HUES64 (cell line): ENCODE measurements around the gene KLF6.

Source experiments
- H3K27ac ChIP-seq: 2 replicates; pipeline ENCODE4 v1.7.0; 2013; ENCODE audit warnings: low read depth, low read length, inconsistent platforms
- H3K27me3 ChIP-seq: 2 replicates; pipeline ENCODE4 v1.6.1; 2013; ENCODE audit warnings: mild to moderate bottlenecking, low read length; ENCODE audit not compliant: insufficient read depth
- H3K36me3 ChIP-seq: 2 replicates; pipeline ENCODE4 v1.6.1; 2013; ENCODE audit warnings: mild to moderate bottlenecking, low read length; ENCODE audit not compliant: insufficient read depth
- H3K4me1 ChIP-seq: 2 replicates; pipeline ENCODE4 v1.6.1; 2013; ENCODE audit warnings: mild to moderate bottlenecking, low read length, moderate library complexity; ENCODE audit not compliant: insufficient read depth
- H3K4me3 ChIP-seq: 2 replicates; pipeline ENCODE4 v1.5.1; 2013; ENCODE audit warnings: mild to moderate bottlenecking, low read length, moderate library complexity
- H3K9ac ChIP-seq: 2 replicates; pipeline ENCODE4 v1.6.1; 2013; ENCODE audit warnings: mild to moderate bottlenecking, low read depth, low read length
- H3K9me3 ChIP-seq: 2 replicates; pipeline ENCODE4 v1.6.1; 2013; ENCODE audit warnings: low read depth, low read length; ENCODE audit not compliant: insufficient read depth
- WGBS: fragments of 150-250, 120-280 bp; methylation state at CpG from one replicate; pipeline ENCODE4 v1.1.7; 2013; ENCODE audit warnings: missing lambda C conversion rate; 5-methylcytosine and 5-hydroxymethylcytosine counted together

Gene KLF6

GRCh38 chr10:3772361-3773171, 12.4 kb downstream of the KLF6 start:
- 94% methylated on average over 9 of the region's 10 CpGs for WGBS
- H3K27ac ChIP-seq, result no peak overlapping the region
- no peak overlapping the region for H3K9ac ChIP-seq
- H3K27me3 ChIP-seq, result no peaks in the 10 kb centered on the region
- peaks cover 20% of the 10 kb centered on the region for H3K4me1 ChIP-seq
- H3K36me3 ChIP-seq, result peaks cover 15% of the 10 kb centered on the region
- H3K9me3 ChIP-seq, result no peaks in the 10 kb centered on the region
- no peak overlapping the region for H3K4me3 ChIP-seq

DNA sequence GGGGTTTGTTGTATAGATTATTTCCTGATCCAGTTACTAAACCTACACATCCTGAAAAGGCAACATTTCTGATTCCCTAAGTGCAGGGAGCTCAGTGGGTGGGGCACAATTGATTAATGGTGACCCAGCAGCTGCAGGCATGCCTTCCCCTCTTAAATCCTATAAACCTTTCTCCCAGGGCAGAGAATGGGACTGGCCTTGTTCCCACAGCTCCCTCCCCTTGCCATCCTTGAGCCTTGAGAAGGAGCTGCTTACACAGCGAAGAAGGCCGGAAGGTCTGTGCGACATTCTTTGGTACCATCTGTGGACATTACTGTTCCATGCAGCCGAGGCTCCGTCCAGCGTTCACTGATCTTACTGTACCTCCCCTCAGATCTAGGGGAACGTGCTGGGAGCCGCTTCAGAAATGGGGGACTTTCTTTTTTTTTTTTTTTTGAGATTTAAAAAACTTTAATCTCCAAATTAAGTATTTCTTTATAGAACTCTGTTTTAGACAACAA, 14.3 kb downstream of the KLF6 start:
- no peaks in the 10 kb centered on the region for H3K9me3 ChIP-seq
- H3K36me3 ChIP-seq, result no peaks in the 10 kb centered on the region
- H3K4me3 ChIP-seq, result no peak overlapping the region
- peaks cover 12% of the 10 kb centered on the region for H3K4me1 ChIP-seq
- H3K27me3 ChIP-seq, result no peaks in the 10 kb centered on the region
- 96% methylated on average over 6 of the region's 8 CpGs for WGBS
- no peak overlapping the region for H3K9ac ChIP-seq
- no peak overlapping the region for H3K27ac ChIP-seq

GRCh38 chr10:3769556-3769955, 15.5 kb downstream of the KLF6 start:
- peaks cover 10% of the 10 kb centered on the region for H3K4me1 ChIP-seq
- no peaks in the 10 kb centered on the region for H3K36me3 ChIP-seq
- H3K4me3 ChIP-seq, result no peak overlapping the region
- no peak overlapping the region for H3K9ac ChIP-seq
- H3K27ac ChIP-seq, result no peak overlapping the region
- 95% methylated on average over 4 of the region's 4 CpGs for WGBS
- no peaks in the 10 kb centered on the region for H3K9me3 ChIP-seq
- no peaks in the 10 kb centered on the region for H3K27me3 ChIP-seq

DNA sequence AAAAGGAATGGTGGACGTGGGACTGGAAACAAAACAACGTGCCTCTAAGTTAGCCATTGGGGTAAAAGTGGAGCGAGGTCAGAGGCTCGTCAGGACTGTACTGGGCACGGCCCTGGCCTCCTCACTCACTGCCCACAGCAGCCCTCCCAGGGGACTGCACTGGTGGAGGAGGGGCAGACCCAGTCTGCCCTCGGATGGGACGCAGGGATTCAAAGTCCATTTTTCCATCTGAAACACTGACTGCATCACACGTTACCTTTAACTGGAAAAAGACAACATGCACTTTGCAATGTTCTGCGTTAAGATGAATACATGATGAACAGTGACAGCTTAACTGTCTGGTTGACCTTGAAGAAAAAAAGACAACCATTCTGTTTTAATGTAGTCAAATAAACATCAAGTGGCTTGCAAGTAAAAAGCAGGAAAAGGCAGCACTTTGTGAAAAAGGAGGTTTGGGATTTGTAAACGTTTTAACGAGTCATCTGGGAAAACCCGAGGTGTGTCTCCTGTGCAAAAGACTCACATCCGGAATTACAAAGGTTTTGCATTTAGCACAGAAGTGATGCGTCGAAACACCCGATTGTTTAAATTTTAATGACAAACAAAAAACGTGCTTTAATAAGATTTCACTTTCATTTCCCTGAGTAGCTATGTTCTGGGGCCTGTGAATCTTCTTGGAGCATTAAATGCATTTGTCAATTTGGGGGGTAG, 18.8 kb downstream of the KLF6 start:
- Histone ChIP-seq H3K36me3 (no peaks in the 10 kb centered on the region), H3K4me1 (peaks cover 30% of the 10 kb centered on the region), H3K4me3 (no peak overlapping the region), H3K27me3 (no peaks in the 10 kb centered on the region), H3K9me3 (no peaks in the 10 kb centered on the region), H3K27ac (no peak overlapping the region), H3K9ac (no peak overlapping the region)
- 69% methylated on average over 17 of the region's 17 CpGs for WGBS

- Histone ChIP-seq H3K4me1 (peaks cover 35% of the 10 kb centered on the region), H3K36me3 (no peaks in the 10 kb centered on the region), H3K9me3 (no peaks in the 10 kb centered on the region), H3K4me3 (no peak overlapping the region), H3K9ac (no peak overlapping the region), H3K27ac (no peak overlapping the region), H3K27me3 (no peaks in the 10 kb centered on the region)
- WGBS, result 86% methylated on average over 6 of the region's 6 CpGs
Observed at GRCh38 chr10:3765146-3765545, 19.9 kb downstream of the KLF6 start.

DNA sequence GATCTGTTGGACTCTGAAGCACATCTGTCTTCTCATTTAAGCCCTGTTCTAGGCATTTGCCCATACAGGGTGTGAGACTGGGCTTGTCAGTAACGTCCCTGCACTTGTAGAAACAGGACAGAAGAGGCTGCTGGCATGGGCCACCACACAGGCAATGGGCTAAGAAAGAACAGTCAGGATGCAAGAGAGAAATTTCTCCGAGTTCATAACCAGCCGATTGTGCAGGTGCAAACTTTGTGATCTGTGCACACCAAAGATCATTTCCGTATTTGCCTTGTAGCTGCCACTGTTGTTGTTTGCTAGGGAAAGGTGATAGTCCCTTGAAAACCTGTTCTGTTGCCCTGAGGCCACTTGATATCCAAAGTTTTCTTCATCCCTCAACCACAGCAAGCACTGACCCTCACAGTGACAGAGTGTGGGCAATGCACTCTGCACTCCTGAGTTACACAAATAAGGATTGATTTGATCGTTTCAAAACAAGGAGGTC, 20.3 kb downstream of the KLF6 start:
- Histone ChIP-seq H3K27me3 (0 out of 2 replicates have a peak, but pooled peaks cover 3% of the 10 kb centered on the region), H3K4me3 (no peak overlapping the region), H3K27ac (no peak overlapping the region), H3K4me1 (peaks cover 35% of the 10 kb centered on the region), H3K36me3 (no peaks in the 10 kb centered on the region), H3K9me3 (no peaks in the 10 kb centered on the region), H3K9ac (no peak overlapping the region)
- WGBS, result 93% methylated on average over 5 of the region's 5 CpGs

- Histone ChIP-seq H3K36me3 (no peaks in the 10 kb centered on the region), H3K9me3 (no peaks in the 10 kb centered on the region), H3K9ac (no peak overlapping the region), H3K4me3 (no peak overlapping the region), H3K27ac (no peak overlapping the region), H3K4me1 (peaks cover 35% of the 10 kb centered on the region), H3K27me3 (0 out of 2 replicates have a peak, but pooled peaks cover 3% of the 10 kb centered on the region)
- 88% methylated on average over 8 of the region's 8 CpGs for WGBS
Observed at GRCh38 chr10:3763852-3764625, 21.0 kb downstream of the KLF6 start.

- 89% methylated on average over 20 of the region's 20 CpGs for WGBS
- H3K27me3 ChIP-seq, result 0 out of 2 replicates have a peak, but pooled peaks cover 3% of the 10 kb centered on the region
- H3K4me1 ChIP-seq, result peaks cover 35% of the 10 kb centered on the region
- H3K9ac ChIP-seq, result no peak overlapping the region
- no peaks in the 10 kb centered on the region for H3K36me3 ChIP-seq
- H3K27ac ChIP-seq, result no peak overlapping the region
- no peaks in the 10 kb centered on the region for H3K9me3 ChIP-seq
- no peak overlapping the region for H3K4me3 ChIP-seq
Observed at GRCh38 chr10:3763035-3763456, 22.0 kb downstream of the KLF6 start.

DNA sequence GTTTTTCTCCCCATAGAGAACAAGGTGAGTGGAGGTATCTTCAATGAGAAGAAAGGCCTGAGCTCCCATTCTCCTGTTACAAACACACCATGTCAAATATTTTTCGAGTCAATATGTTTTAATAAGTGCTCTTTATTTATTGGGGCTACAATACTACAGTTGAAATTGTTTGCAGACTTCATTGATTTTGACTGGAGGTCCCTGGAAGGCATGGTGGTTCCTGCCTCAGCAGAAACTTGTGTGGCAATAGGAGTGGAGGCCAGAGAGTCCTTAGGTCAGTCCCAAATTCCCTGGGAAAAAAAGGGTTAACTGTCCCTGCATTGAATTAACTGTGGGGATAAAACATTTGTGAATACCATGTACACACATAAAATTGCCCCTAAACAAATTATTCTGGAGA, 22.7 kb downstream of the KLF6 start:
- Histone ChIP-seq H3K36me3 (no peaks in the 10 kb centered on the region), H3K4me1 (peaks cover 35% of the 10 kb centered on the region), H3K9me3 (no peaks in the 10 kb centered on the region), H3K4me3 (no peak overlapping the region), H3K9ac (no peak overlapping the region), H3K27me3 (0 out of 2 replicates have a peak, but pooled peaks cover 3% of the 10 kb centered on the region), H3K27ac (peak overlapping the region; percentile 22; the same call in 1 of the 2 replicates)
- WGBS, result 100% methylated on average over 1 of the region's 1 CpG

GRCh38 chr10:3761904-3762303, 23.1 kb downstream of the KLF6 start:
- Histone ChIP-seq H3K36me3 (no peaks in the 10 kb centered on the region), H3K4me1 (peaks cover 35% of the 10 kb centered on the region), H3K9ac (no peak overlapping the region), H3K27ac (peak overlapping the region; percentile 22; the same call in 1 of the 2 replicates), H3K27me3 (0 out of 2 replicates have a peak, but pooled peaks cover 3% of the 10 kb centered on the region), H3K9me3 (no peaks in the 10 kb centered on the region), H3K4me3 (no peak overlapping the region)
- WGBS, result 30% methylated on average over 5 of the region's 5 CpGs
